ENCODE results near the gene DOCK2.

Gene DOCK2

DNA sequence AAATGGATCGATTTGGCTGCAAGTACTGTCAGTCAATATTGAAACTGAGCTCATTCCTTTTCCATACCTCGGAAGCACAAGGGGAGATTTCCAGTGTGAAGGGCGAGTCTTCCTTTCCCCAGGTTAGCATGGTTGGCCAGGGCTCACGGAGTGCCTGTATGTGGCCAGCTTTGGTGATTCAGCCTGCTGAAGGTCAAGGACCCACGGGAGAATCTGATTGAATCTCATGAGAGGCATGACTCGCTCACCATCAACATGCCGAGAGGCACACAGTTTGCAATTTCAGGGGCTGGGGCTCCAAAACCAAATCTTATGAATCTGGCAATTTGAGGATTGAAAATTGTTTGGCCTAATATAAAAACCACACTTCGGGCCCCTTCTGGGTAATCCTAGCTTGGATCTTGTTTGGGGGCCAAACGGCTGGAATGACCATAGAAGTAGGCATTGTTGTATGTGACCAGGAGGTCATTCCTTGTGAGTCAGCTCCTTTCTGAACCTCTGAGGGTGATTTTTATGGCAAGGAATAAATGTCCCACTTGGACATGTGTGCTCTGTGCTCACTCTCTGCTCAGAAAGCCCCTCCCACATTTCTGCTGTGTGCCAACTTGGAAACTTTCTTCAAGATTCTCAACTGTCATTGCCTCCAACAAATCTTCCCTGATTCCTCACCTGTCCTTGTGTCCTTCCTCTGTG is 69.8 kb downstream of the DOCK2 start:
- H3K27ac ChIP-seq (ENCODE audit: low read length): no peak overlapping the region
- DNase-seq: no peak
- no peak overlapping the region for H3K9ac ChIP-seq (ENCODE audit: low read length)
- H3K79me2 ChIP-seq (ENCODE audit: low read length): no peaks in the 10 kb centered on the region
- no peaks in the 10 kb centered on the region for H3K9me2 ChIP-seq (replicated peaks; ENCODE audit: insufficient read depth, low read length)
- H3K27me3 ChIP-seq (replicated peaks; ENCODE audit: insufficient read depth, low read length): no peaks in the 10 kb centered on the region
- no peak overlapping the region for H2AFZ ChIP-seq (ENCODE audit: low read length)
- H3K36me3 ChIP-seq (replicated peaks; ENCODE audit: insufficient read depth, low read length): peaks cover 3% of the 10 kb centered on the region; the same call in 1 of the 2 replicates
- no peaks in the 10 kb centered on the region for H3K9me3 ChIP-seq (replicated peaks; ENCODE audit: insufficient read depth, low read length)
- no peaks in the 10 kb centered on the region for H3F3A ChIP-seq (ENCODE audit: insufficient read depth, low read length)
- TF ChIP-seq, protein P1, sequence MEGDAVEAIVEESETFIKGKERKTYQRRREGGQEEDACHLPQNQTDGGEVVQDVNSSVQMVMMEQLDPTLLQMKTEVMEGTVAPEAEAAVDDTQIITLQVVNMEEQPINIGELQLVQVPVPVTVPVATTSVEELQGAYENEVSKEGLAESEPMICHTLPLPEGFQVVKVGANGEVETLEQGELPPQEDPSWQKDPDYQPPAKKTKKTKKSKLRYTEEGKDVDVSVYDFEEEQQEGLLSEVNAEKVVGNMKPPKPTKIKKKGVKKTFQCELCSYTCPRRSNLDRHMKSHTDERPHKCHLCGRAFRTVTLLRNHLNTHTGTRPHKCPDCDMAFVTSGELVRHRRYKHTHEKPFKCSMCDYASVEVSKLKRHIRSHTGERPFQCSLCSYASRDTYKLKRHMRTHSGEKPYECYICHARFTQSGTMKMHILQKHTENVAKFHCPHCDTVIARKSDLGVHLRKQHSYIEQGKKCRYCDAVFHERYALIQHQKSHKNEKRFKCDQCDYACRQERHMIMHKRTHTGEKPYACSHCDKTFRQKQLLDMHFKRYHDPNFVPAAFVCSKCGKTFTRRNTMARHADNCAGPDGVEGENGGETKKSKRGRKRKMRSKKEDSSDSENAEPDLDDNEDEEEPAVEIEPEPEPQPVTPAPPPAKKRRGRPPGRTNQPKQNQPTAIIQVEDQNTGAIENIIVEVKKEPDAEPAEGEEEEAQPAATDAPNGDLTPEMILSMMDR (IDR thresholded peaks at IDR 0.05; ENCODE audit: low read length): no peak
- TF ChIP-seq EZH2phosphoT487 (IDR thresholded peaks at IDR 0.05; ENCODE audit: low read length): no peak
- TF ChIP-seq EZH2 (optimal IDR thresholded peaks at IDR 0.05; ENCODE audit: low read depth, low read length): no peak
- H4K20me1 ChIP-seq (ENCODE audit: insufficient read depth, low read length): no peaks in the 10 kb centered on the region
- H3K4me2 ChIP-seq (ENCODE audit: low read depth, low read length): no peak overlapping the region
- no peak overlapping the region for H3K4me3 ChIP-seq (ENCODE audit: low read length)
- no peaks in the 10 kb centered on the region for H3K4me1 ChIP-seq (ENCODE audit: low read length)

DNA sequence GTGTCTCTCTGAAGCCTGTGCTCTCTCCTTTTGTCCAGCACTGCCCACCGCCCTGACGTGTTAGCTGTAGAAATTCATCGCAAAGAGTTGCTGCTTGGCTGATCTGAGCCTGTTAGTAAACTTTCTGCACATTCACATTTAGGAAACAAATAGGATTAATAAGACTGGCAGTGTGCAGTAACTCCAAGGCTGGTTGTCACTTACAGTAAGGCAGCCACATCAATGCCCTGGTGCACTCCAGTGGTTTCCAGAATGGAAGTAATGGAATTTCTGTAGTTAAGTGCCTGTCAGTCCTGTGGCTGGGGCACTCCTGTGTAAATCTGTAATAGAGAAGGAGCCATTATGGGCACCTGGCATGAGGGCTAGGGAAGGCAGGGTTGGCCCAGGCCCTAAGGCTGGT is 70.6 kb downstream of the DOCK2 start:
- Histone ChIP-seq H3K4me2 (ENCODE audit: low read depth, low read length) (no peak overlapping the region), H3K79me2 (ENCODE audit: low read length) (no peaks in the 10 kb centered on the region), H3K4me3 (ENCODE audit: low read length) (no peak overlapping the region), H2AFZ (ENCODE audit: low read length) (no peak overlapping the region), H3K36me3 (replicated peaks; ENCODE audit: insufficient read depth, low read length) (no peaks in the 10 kb centered on the region; the same call in 1 of the 2 replicates), H3K27me3 (replicated peaks; ENCODE audit: insufficient read depth, low read length) (no peaks in the 10 kb centered on the region), H4K20me1 (ENCODE audit: insufficient read depth, low read length) (no peaks in the 10 kb centered on the region), H3K9ac (ENCODE audit: low read length) (no peak overlapping the region), H3K4me1 (ENCODE audit: low read length) (no peaks in the 10 kb centered on the region), H3K9me3 (replicated peaks; ENCODE audit: insufficient read depth, low read length) (no peaks in the 10 kb centered on the region), H3F3A (ENCODE audit: insufficient read depth, low read length) (no peaks in the 10 kb centered on the region), H3K27ac (ENCODE audit: low read length) (no peak overlapping the region), H3K9me2 (replicated peaks; ENCODE audit: insufficient read depth, low read length) (no peaks in the 10 kb centered on the region)
- TF ChIP-seq EZH2phosphoT487 (IDR thresholded peaks at IDR 0.05; ENCODE audit: low read length): no peak
- TF ChIP-seq EZH2 (optimal IDR thresholded peaks at IDR 0.05; ENCODE audit: low read depth, low read length): no peak
- TF ChIP-seq, protein P1 (IDR thresholded peaks at IDR 0.05; ENCODE audit: low read length): no peak
- no peak for DNase-seq

DNA sequence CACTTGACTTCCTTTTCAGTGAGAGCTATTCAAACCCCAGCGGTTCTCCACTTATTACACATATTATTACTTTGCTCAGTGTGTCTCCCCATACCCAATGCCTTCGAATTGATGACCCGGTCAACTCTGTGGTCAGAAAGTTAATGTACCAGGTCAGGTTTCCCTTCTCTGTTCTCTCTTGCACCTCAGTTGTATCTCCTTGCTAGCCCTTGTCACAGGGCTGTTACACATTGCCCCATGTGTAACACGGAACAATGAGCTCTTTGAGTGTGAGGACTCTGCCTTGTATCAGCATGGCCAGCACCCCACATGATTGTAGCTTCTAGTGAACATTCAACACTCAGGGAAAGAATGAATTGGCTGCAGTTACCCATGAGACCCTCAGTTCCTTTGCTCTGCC is 73.6 kb downstream of the DOCK2 start:
- no peaks in the 10 kb centered on the region for H4K20me1 ChIP-seq (ENCODE audit: insufficient read depth, low read length)
- H3K27ac ChIP-seq (ENCODE audit: low read length): no peak overlapping the region
- H3K79me2 ChIP-seq (ENCODE audit: low read length): no peaks in the 10 kb centered on the region
- TF ChIP-seq EZH2 (optimal IDR thresholded peaks at IDR 0.05; ENCODE audit: low read depth, low read length) (no peak), EZH2phosphoT487 (IDR thresholded peaks at IDR 0.05; ENCODE audit: low read length) (no peak)
- TF ChIP-seq, protein P1 (IDR thresholded peaks at IDR 0.05; ENCODE audit: low read length): no peak
- no peaks in the 10 kb centered on the region for H3K4me1 ChIP-seq (ENCODE audit: low read length)
- H3K4me3 ChIP-seq (ENCODE audit: low read length): no peak overlapping the region
- no peak overlapping the region for H3K9ac ChIP-seq (ENCODE audit: low read length)
- H2AFZ ChIP-seq (ENCODE audit: low read length): no peak overlapping the region
- no peaks in the 10 kb centered on the region for H3K27me3 ChIP-seq (replicated peaks; ENCODE audit: insufficient read depth, low read length)
- H3F3A ChIP-seq (ENCODE audit: insufficient read depth, low read length): no peaks in the 10 kb centered on the region
- H3K9me3 ChIP-seq (replicated peaks; ENCODE audit: insufficient read depth, low read length): no peaks in the 10 kb centered on the region
- H3K9me2 ChIP-seq (replicated peaks; ENCODE audit: insufficient read depth, low read length): no peaks in the 10 kb centered on the region
- no peak for DNase-seq
- H3K4me2 ChIP-seq (ENCODE audit: low read depth, low read length): no peak overlapping the region
- no peaks in the 10 kb centered on the region for H3K36me3 ChIP-seq (replicated peaks; ENCODE audit: insufficient read depth, low read length)

Measured in MM.1S (cell line).